A549 treated with CpdA at 1 μM for 4 hours (cell line): ENCODE data around the gene SDF4. TPM values are rescaled to one million over a fixed set of nuclear protein-coding genes. Genes with fewer than 3 reads are reported as not detected.

Experiments
- total RNA-seq: library from RNA; stranded (reverse); fragments of 200-300 nt; extraction: Qiagen RNA extraction; gene quantifications from 5 replicates; pipeline ENCODE4 v1.2.3, GENCODE V29; 2022; ENCODE audit warnings: low read depth

SDF4 gene, protein sequence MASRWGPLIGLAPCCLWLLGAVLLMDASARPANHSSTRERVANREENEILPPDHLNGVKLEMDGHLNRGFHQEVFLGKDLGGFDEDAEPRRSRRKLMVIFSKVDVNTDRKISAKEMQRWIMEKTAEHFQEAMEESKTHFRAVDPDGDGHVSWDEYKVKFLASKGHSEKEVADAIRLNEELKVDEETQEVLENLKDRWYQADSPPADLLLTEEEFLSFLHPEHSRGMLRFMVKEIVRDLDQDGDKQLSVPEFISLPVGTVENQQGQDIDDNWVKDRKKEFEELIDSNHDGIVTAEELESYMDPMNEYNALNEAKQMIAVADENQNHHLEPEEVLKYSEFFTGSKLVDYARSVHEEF
- total RNA-seq = 104 to 136 TPM (median 131 TPM) in 5 replicates

GRCh38 chr1:1231400-1232207 is at the start of gene SDF4:
Gene SDF4, minus strand, starts transcription at chr1:1232001. Its CDS starts 3,229 bp downstream, at chr1:1228772.

GRCh38 chr1:1273512-1274298 is 41.9 kb upstream of the SDF4 start, which contains the start of gene UBE2J2:
Gene UBE2J2, minus strand, starts transcription at chr1:1273854. Its CDS starts 5,862 bp downstream, at chr1:1267992.

GRCh38 chr1:1246577-1247340 is 15.0 kb upstream of the SDF4 start, which contains the start of gene C1QTNF12:
Gene C1QTNF12, minus strand, starts transcription at chr1:1246722. Its CDS starts 32 bp downstream, at chr1:1246690.

GRCh38 chr1:1232208-1232795 is 501 bp upstream of the SDF4 start, which contains the start of gene B3GALT6:
Gene B3GALT6, plus strand, starts transcription at chr1:1232237. Its CDS starts 42 bp downstream, at chr1:1232279.

GRCh38 chr1:1213345-1214265 is 18.2 kb downstream of the SDF4 start, which contains the start of gene TNFRSF4:
Gene TNFRSF4, minus strand, starts transcription at chr1:1214153. Its CDS starts 26 bp downstream, at chr1:1214127.

GRCh38 chr1:1206376-1206965 is 25.3 kb downstream of the SDF4 start, which contains the start of gene TNFRSF18:
Gene TNFRSF18, minus strand, starts transcription at chr1:1206592. Its CDS starts 21 bp downstream, at chr1:1206571.

DNA sequence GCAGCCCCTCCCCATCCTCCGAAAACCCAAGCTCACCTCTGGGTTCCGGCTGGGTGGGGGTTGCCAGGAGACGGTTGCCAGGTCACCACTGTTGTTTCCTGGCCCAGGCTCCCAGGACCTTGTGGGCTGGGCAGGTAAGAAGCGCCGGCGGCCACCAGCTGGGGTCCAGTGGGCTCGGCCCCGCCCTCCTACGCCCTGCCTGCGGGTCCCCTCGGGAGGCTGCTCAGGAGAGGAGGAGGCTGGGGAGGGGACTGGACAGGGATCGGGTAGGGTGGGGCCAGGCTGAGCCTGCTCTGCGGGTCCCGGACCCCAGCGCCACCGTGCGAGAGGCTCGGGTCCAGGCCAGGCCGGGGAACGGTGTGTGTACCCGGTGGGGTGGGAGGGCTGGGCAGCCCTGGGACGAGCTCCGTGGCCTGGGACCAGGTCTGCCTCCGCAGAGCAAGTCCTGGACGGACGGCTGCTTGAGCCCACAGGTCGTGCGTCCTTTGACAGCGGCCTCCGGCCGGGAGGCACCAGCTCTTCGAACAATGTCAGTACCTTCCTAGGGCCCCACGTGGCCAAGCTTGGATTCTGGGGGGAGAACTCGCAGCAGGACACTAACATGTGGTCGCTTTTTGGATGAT is 57.9 kb downstream of the SDF4 start, which contains the start of gene TTLL10:
TTLL10 (plus strand) TSS at position 88 of the 623 bp plus-strand sequence. CDS start 5,336 bp downstream, outside the sequence.

Other genes with a start within 250 kb of the SDF4 start
- 0.07 to 0.24 TPM (median 0.08 TPM) in 3 of 5 replicates, not detected in the others for gene PERM1, start 249.9 kb downstream of the SDF4 start, total RNA-seq
- 23.7 to 67.7 TPM (median 49.6 TPM) in 5 replicates for gene HES4, start 231.9 kb downstream of the SDF4 start, total RNA-seq
- 16.8 to 27.6 TPM (median 24.4 TPM) in 5 replicates for gene ISG15, start 218.5 kb downstream of the SDF4 start, total RNA-seq
- gene AGRN, start 211.9 kb downstream of the SDF4 start, total RNA-seq = 83.1 to 132 TPM (median 111 TPM) in 5 replicates
- 0.18 to 0.30 TPM (median 0.30 TPM) in 5 replicates for gene RNF223, start 157.7 kb downstream of the SDF4 start, total RNA-seq
- 9.8 to 16.1 TPM (median 14.6 TPM) in 5 replicates for gene C1orf159, start 115.9 kb downstream of the SDF4 start, total RNA-seq
- not detected in 5 replicates for gene TTLL10, start 58.1 kb downstream of the SDF4 start, total RNA-seq
- 0.08 TPM in 1 of 5 replicates, not detected in the others for gene TNFRSF18, start 25.4 kb downstream of the SDF4 start, total RNA-seq
- 0.07 to 0.23 TPM (median 0.13 TPM) in 4 of 5 replicates, not detected in the other for gene TNFRSF4, start 17.8 kb downstream of the SDF4 start, total RNA-seq
- 11.3 to 21.5 TPM (median 20.4 TPM) in 5 replicates for gene B3GALT6, start 236 bp upstream of the SDF4 start, total RNA-seq
- gene C1QTNF12, start 14.7 kb upstream of the SDF4 start, total RNA-seq = 0.69 to 1.9 TPM (median 1.4 TPM) in 5 replicates
- 30.6 to 52.7 TPM (median 46.6 TPM) in 5 replicates for gene UBE2J2, start 41.9 kb upstream of the SDF4 start, total RNA-seq
- 0.58 to 1.3 TPM (median 1.2 TPM) in 5 replicates for gene SCNN1D, start 48.4 kb upstream of the SDF4 start, total RNA-seq
- gene ACAP3, start 75.9 kb upstream of the SDF4 start, total RNA-seq = 11.4 to 20.0 TPM (median 18.2 TPM) in 5 replicates
- gene PUSL1, start 76.6 kb upstream of the SDF4 start, total RNA-seq = 16.2 to 28.0 TPM (median 24.4 TPM) in 5 replicates
- gene INTS11, start 92.7 kb upstream of the SDF4 start, total RNA-seq = 46.9 to 61.0 TPM (median 57.9 TPM) in 5 replicates
- 14.1 to 21.7 TPM (median 20.3 TPM) in 5 replicates for gene CPTP, start 92.8 kb upstream of the SDF4 start, total RNA-seq
- 0.04 to 0.28 TPM (median 0.10 TPM) in 5 replicates for gene TAS1R3, start 99.3 kb upstream of the SDF4 start, total RNA-seq
- 51.2 to 89.9 TPM (median 81.5 TPM) in 5 replicates for gene DVL1, start 117.4 kb upstream of the SDF4 start, total RNA-seq
- gene MXRA8, start 126.6 kb upstream of the SDF4 start, total RNA-seq = 0.09 to 0.65 TPM (median 0.29 TPM) in 5 replicates
- gene AURKAIP1, start 143.2 kb upstream of the SDF4 start, total RNA-seq = 107 to 183 TPM (median 168 TPM) in 5 replicates
- gene CCNL2, start 167.3 kb upstream of the SDF4 start, total RNA-seq = 47.3 to 61.0 TPM (median 48.3 TPM) in 5 replicates
- gene MRPL20, start 175.3 kb upstream of the SDF4 start, total RNA-seq = 128 to 152 TPM (median 135 TPM) in 5 replicates
- gene ANKRD65, start 189.3 kb upstream of the SDF4 start, total RNA-seq = 0.08 to 0.10 TPM (median 0.09 TPM) in 3 of 5 replicates, not detected in the others
- gene VWA1, start 203.7 kb upstream of the SDF4 start, total RNA-seq = 4.8 to 15.8 TPM (median 14.9 TPM) in 5 replicates
- not detected in 5 replicates for gene ATAD3C, start 217.7 kb upstream of the SDF4 start, total RNA-seq
- 1.5 to 3.4 TPM (median 3.0 TPM) in 5 replicates for gene ATAD3B, start 239.8 kb upstream of the SDF4 start, total RNA-seq